Measurements from ENCODE around the gene PLN. TPM values are rescaled to one million over a fixed set of nuclear protein-coding genes. Genes with fewer than 3 reads are reported as not detected.

Gene PLN
- total and polyA plus RNA-seq, 9 of the 15 experiments (the other 6 are each of a cell fraction or from before 2014, with no cell fraction given) = 0.03 to 0.30 (median 0.03) TPM; not detected in 6

DNA sequence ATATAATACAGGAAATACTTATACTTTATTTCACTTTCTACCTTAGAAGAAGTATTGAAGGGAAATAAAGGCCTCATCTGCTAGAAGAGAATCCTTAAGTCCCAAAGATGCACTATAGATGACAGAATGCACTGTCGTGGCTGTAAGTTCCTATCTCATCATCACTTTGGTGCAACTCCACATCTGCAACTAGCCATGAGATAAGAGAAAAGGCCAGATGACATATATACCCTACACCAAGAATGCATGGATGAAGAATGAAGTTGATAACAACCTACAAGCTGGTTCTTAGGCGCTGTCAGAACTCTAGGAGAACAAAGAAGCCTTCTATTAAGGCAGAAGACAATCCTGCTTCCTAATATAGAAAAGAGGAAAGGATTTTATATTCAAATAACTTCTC is 11.6 kb upstream of the PLN start (continued):
- no peak for TF ChIP-seq MED1 (CRISPR knock-in tag; IDR thresholded peaks at IDR 0.05; ENCODE audit: borderline replicate concordance)
- no peak for TF ChIP-seq EP400 (IDR thresholded peaks at IDR 0.05)
- no peak for TF ChIP-seq DNMT1 (IDR thresholded peaks at IDR 0.05)
- TF ChIP-seq JUND (IDR thresholded peaks at IDR 0.05; ENCODE audit: borderline replicate concordance, low read depth, low read length) = no peak
- no peak; the same call in 2 of the 3 replicates for TF ChIP-seq JUND (tag; IDR thresholded peaks at IDR 0.05; ENCODE audit: borderline replicate concordance, low read depth, low read length)
- no peak for TF ChIP-seq RBM39 (optimal IDR thresholded peaks at IDR 0.05; ENCODE audit: low read depth, low read length)
- peak; percentile 82 for TF ChIP-seq TEAD4 (IDR thresholded peaks at IDR 0.05; ENCODE audit: low read length)
- no peak for TF ChIP-seq TEAD4 (CRISPR knock-in tag; IDR thresholded peaks at IDR 0.05; ENCODE audit: borderline replicate concordance)
- TF ChIP-seq MAFG (tag; conservative IDR thresholded peaks at IDR 0.05) = no peak
- no peak for TF ChIP-seq ZC3H8 (IDR thresholded peaks at IDR 0.05)
- peak; percentile 43; the same call in 1 of the 2 replicates for TF ChIP-seq CREM (IDR thresholded peaks at IDR 0.05; ENCODE audit: low read depth)
- TF ChIP-seq SRSF7 (optimal IDR thresholded peaks at IDR 0.05; ENCODE audit: low read depth, low read length) = no peak
- peak; percentile 55 for TF ChIP-seq TAL1 (IDR thresholded peaks at IDR 0.05)
- TF ChIP-seq, protein P1, sequence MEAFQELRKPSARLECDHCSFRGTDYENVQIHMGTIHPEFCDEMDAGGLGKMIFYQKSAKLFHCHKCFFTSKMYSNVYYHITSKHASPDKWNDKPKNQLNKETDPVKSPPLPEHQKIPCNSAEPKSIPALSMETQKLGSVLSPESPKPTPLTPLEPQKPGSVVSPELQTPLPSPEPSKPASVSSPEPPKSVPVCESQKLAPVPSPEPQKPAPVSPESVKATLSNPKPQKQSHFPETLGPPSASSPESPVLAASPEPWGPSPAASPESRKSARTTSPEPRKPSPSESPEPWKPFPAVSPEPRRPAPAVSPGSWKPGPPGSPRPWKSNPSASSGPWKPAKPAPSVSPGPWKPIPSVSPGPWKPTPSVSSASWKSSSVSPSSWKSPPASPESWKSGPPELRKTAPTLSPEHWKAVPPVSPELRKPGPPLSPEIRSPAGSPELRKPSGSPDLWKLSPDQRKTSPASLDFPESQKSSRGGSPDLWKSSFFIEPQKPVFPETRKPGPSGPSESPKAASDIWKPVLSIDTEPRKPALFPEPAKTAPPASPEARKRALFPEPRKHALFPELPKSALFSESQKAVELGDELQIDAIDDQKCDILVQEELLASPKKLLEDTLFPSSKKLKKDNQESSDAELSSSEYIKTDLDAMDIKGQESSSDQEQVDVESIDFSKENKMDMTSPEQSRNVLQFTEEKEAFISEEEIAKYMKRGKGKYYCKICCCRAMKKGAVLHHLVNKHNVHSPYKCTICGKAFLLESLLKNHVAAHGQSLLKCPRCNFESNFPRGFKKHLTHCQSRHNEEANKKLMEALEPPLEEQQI (IDR thresholded peaks at IDR 0.05) = 0 out of 2 replicates have a peak, but pooled peaks have one; percentile 12
- no peak for TF ChIP-seq PURB (CRISPR knock-in tag; IDR thresholded peaks at IDR 0.05; ENCODE audit: low read depth)
- no peak for TF ChIP-seq SMAD4 (CRISPR knock-in tag; conservative IDR thresholded peaks at IDR 0.05)
- TF ChIP-seq WHSC1 (IDR thresholded peaks at IDR 0.05; ENCODE audit: low read length) = no peak
- TF ChIP-seq CBX1 (IDR thresholded peaks at IDR 0.05; ENCODE audit: low read depth) = no peak
- no peak for TF ChIP-seq ZNF197 (CRISPR knock-in tag; IDR thresholded peaks at IDR 0.05; ENCODE audit: low read depth)
- TF ChIP-seq PCBP1 (IDR thresholded peaks at IDR 0.05; ENCODE audit: low read depth, low read length, poor library complexity, severe bottlenecking) = no peak
- no peak for TF ChIP-seq ZNF561 (CRISPR knock-in tag; conservative IDR thresholded peaks at IDR 0.05)
- TF ChIP-seq GTF2F1 (IDR thresholded peaks at IDR 0.05; ENCODE audit: low read depth, low read length) = no peak
- no peak for TF ChIP-seq U2AF2 (optimal IDR thresholded peaks at IDR 0.05; ENCODE audit: low read depth, low read length)
- TF ChIP-seq, protein P2, sequence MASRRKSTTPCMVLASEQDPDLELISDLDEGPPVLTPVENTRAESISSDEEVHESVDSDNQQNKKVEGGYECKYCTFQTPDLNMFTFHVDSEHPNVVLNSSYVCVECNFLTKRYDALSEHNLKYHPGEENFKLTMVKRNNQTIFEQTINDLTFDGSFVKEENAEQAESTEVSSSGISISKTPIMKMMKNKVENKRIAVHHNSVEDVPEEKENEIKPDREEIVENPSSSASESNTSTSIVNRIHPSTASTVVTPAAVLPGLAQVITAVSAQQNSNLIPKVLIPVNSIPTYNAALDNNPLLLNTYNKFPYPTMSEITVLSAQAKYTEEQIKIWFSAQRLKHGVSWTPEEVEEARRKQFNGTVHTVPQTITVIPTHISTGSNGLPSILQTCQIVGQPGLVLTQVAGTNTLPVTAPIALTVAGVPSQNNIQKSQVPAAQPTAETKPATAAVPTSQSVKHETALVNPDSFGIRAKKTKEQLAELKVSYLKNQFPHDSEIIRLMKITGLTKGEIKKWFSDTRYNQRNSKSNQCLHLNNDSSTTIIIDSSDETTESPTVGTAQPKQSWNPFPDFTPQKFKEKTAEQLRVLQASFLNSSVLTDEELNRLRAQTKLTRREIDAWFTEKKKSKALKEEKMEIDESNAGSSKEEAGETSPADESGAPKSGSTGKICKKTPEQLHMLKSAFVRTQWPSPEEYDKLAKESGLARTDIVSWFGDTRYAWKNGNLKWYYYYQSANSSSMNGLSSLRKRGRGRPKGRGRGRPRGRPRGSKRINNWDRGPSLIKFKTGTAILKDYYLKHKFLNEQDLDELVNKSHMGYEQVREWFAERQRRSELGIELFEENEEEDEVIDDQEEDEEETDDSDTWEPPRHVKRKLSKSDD (conservative IDR thresholded peaks at IDR 0.05; ENCODE audit: low read length) = no peak
- no peak for TF ChIP-seq RHOXF2B (CRISPR knock-in tag; conservative IDR thresholded peaks at IDR 0.05)
